Endothelial cell of umbilical vein (primary cell): ENCODE data around the gene PRPS1.

ENCODE experiments used
- EZH2 ChIP-seq: IDR thresholded peaks from 2 replicates; pipeline ENCODE4 v1.6.1; 2012; ENCODE audit warnings: borderline replicate concordance, low read depth, mild to moderate bottlenecking, moderate library complexity, low read length, inconsistent platforms; ENCODE audit not compliant: severe bottlenecking
- GATA2 ChIP-seq: IDR thresholded peaks from 2 replicates; pipeline ENCODE4 v1.7.0; 2011; ENCODE audit warnings: low read depth, mild to moderate bottlenecking, moderate library complexity, mixed read lengths, low read length; ENCODE audit not compliant: insufficient read length, insufficient read depth
- JUN ChIP-seq: IDR thresholded peaks from 2 replicates; pipeline ENCODE4 v1.6.1; 2011; ENCODE audit warnings: borderline replicate concordance, low read depth; ENCODE audit not compliant: insufficient read length, insufficient read depth
- MYC ChIP-seq: IDR thresholded peaks from one replicate; pipeline ENCODE4 v1.6.1; 2011; ENCODE audit warnings: mild to moderate bottlenecking, low read depth, low read length
- POLR2A ChIP-seq: IDR thresholded peaks from 2 replicates; pipeline ENCODE4 v1.6.1; 2012; ENCODE audit warnings: low read depth, mild to moderate bottlenecking, control low read depth, low read length
- POLR2AphosphoS5 ChIP-seq: IDR thresholded peaks from 2 replicates; pipeline ENCODE4 v1.6.1; 2012; ENCODE audit warnings: low read depth, mild to moderate bottlenecking, control low read depth, low read length, moderate library complexity; ENCODE audit not compliant: insufficient read depth
- TF ChIP-seq, protein P1 (sequence below), 2 donors: IDR thresholded peaks; 1 replicate in 1 of 2; 2 replicates in 1 of 2; pipeline ENCODE4 v1.5.1; 2011; ENCODE audit warnings: low read length in 2 of 2, mild to moderate bottlenecking in 2 of 2, moderate library complexity in 2 of 2, control low read depth in 1 of 2, inconsistent platforms in 1 of 2, low read depth in 1 of 2; ENCODE audit not compliant: insufficient read depth in 1 of 2; ENCODE audit errors: extremely low read depth in 1 of 2
- TF ChIP-seq, protein P2 (sequence below): IDR thresholded peaks from 2 replicates; pipeline ENCODE4 v1.6.1; 2011; ENCODE audit not compliant: insufficient read depth, insufficient read length

DNA sequence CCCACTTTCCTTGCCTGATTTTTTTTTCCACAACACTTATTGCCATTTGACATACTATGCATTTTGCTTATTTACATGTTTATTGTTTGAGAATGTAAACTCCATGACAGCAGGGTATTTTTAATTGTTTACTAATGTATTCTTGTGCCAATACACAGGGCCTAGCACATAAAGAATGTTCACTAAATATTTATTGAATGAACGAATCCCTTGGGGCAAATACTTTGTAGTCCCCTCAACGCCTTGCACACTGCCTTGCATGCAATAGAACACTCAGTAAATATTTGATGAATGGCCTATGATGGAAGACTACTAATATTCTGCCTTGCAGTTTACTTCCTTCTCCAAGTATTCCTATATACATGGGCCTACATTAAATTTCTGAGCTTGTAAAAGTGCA lies 1.4 kb upstream of the PRPS1 start:
- TF ChIP-seq, protein P1, sequence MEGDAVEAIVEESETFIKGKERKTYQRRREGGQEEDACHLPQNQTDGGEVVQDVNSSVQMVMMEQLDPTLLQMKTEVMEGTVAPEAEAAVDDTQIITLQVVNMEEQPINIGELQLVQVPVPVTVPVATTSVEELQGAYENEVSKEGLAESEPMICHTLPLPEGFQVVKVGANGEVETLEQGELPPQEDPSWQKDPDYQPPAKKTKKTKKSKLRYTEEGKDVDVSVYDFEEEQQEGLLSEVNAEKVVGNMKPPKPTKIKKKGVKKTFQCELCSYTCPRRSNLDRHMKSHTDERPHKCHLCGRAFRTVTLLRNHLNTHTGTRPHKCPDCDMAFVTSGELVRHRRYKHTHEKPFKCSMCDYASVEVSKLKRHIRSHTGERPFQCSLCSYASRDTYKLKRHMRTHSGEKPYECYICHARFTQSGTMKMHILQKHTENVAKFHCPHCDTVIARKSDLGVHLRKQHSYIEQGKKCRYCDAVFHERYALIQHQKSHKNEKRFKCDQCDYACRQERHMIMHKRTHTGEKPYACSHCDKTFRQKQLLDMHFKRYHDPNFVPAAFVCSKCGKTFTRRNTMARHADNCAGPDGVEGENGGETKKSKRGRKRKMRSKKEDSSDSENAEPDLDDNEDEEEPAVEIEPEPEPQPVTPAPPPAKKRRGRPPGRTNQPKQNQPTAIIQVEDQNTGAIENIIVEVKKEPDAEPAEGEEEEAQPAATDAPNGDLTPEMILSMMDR (IDR thresholded peaks at IDR 0.05; ENCODE audit: extremely low read depth in 1 of 2, insufficient read depth in 1 of 2, low read depth in 1 of 2, low read length in 2 of 2) = no peak
- TF ChIP-seq POLR2A = no peak
- no peak for TF ChIP-seq JUN
- TF ChIP-seq, protein P2, sequence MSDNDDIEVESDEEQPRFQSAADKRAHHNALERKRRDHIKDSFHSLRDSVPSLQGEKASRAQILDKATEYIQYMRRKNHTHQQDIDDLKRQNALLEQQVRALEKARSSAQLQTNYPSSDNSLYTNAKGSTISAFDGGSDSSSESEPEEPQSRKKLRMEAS = no peak
- TF ChIP-seq POLR2AphosphoS5 = no peak
- no peak for TF ChIP-seq GATA2
- TF ChIP-seq EZH2 = no peak
- no peak for TF ChIP-seq MYC
